Neural cell (in vitro differentiated cells): Measurements from ENCODE around the gene C19orf33.

ENCODE experiments used
- EP300 ChIP-seq: fragments of 450-650 bp; conservative IDR thresholded peaks from 2 replicates; pipeline ENCODE4 v1.6.1; 2014; ENCODE audit warnings: antibody characterized with exemption, mild to moderate bottlenecking, moderate library complexity; ENCODE audit not compliant: poor library complexity, severe bottlenecking
- EZH2 ChIP-seq: fragments of 200-600, 300-800 bp; shearing (Covaris generic), sonication (generic); IDR thresholded peaks from 2 replicates; pipeline ENCODE4 v1.6.1; 2014; ENCODE audit warnings: antibody characterized with exemption, low read length, borderline replicate concordance, mild to moderate bottlenecking; ENCODE audit not compliant: insufficient read depth, poor library complexity, severe bottlenecking
- RAD21 ChIP-seq: fragments of 450-650 bp; conservative IDR thresholded peaks from 2 replicates; pipeline ENCODE4 v1.6.1; 2014; ENCODE audit warnings: antibody characterized with exemption, mild to moderate bottlenecking, moderate library complexity
- TAF1 ChIP-seq: IDR thresholded peaks from 2 replicates; pipeline ENCODE4 v1.6.1; 2012; ENCODE audit warnings: low read depth
- TF ChIP-seq, protein P1 (sequence below): fragments of 450-650 bp; IDR thresholded peaks from 2 replicates; pipeline ENCODE4 v1.5.1; 2014; ENCODE audit warnings: antibody characterized with exemption, mild to moderate bottlenecking, moderate library complexity; ENCODE audit not compliant: poor library complexity, severe bottlenecking
- TF ChIP-seq, protein P2 (sequence below): IDR thresholded peaks from 2 replicates; pipeline ENCODE4 v1.6.1; 2012; ENCODE audit warnings: borderline replicate concordance

DNA sequence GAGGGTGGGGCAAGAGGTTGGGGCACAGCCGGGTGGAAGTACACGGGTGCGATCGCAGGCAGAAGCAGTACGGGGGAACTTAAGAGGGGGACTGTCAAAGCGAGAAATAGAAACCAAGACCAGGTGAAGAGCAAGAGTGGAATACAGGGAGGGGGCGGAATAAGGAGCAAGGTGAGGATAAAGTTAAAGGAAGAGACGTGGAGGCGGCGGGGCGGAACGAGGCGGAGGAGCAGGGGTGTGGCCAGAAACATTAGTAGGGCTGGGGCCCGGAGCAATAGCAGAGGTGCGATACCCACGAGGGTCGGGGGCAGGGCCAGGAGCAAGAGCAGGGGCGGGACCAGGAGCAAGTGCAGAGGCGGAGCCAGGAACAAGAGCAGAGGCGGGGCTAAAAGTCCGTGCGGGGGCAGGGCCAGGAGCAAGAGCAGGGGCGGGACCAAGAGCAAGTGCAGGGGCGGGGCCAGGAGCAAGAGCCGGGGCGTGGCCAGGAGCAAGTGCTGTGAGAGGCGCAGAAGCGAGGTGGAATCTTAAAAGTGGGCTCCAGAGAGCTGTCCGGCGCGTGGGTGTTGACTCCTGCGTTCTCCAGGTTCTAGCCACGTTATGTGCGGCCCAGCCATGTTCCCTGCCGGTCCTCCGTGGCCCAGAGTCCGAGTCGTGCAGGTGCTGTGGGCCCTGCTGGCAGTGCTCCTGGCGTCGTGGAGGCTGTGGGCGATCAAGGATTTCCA lies 32.7 kb downstream of the C19orf33 start:
- TF ChIP-seq, protein P1, sequence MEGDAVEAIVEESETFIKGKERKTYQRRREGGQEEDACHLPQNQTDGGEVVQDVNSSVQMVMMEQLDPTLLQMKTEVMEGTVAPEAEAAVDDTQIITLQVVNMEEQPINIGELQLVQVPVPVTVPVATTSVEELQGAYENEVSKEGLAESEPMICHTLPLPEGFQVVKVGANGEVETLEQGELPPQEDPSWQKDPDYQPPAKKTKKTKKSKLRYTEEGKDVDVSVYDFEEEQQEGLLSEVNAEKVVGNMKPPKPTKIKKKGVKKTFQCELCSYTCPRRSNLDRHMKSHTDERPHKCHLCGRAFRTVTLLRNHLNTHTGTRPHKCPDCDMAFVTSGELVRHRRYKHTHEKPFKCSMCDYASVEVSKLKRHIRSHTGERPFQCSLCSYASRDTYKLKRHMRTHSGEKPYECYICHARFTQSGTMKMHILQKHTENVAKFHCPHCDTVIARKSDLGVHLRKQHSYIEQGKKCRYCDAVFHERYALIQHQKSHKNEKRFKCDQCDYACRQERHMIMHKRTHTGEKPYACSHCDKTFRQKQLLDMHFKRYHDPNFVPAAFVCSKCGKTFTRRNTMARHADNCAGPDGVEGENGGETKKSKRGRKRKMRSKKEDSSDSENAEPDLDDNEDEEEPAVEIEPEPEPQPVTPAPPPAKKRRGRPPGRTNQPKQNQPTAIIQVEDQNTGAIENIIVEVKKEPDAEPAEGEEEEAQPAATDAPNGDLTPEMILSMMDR: no peak
- TF ChIP-seq EP300: peak; percentile 20
- no peak for TF ChIP-seq EZH2
- no peak for TF ChIP-seq RAD21
- TF ChIP-seq TAF1: no peak
- TF ChIP-seq, protein P2, sequence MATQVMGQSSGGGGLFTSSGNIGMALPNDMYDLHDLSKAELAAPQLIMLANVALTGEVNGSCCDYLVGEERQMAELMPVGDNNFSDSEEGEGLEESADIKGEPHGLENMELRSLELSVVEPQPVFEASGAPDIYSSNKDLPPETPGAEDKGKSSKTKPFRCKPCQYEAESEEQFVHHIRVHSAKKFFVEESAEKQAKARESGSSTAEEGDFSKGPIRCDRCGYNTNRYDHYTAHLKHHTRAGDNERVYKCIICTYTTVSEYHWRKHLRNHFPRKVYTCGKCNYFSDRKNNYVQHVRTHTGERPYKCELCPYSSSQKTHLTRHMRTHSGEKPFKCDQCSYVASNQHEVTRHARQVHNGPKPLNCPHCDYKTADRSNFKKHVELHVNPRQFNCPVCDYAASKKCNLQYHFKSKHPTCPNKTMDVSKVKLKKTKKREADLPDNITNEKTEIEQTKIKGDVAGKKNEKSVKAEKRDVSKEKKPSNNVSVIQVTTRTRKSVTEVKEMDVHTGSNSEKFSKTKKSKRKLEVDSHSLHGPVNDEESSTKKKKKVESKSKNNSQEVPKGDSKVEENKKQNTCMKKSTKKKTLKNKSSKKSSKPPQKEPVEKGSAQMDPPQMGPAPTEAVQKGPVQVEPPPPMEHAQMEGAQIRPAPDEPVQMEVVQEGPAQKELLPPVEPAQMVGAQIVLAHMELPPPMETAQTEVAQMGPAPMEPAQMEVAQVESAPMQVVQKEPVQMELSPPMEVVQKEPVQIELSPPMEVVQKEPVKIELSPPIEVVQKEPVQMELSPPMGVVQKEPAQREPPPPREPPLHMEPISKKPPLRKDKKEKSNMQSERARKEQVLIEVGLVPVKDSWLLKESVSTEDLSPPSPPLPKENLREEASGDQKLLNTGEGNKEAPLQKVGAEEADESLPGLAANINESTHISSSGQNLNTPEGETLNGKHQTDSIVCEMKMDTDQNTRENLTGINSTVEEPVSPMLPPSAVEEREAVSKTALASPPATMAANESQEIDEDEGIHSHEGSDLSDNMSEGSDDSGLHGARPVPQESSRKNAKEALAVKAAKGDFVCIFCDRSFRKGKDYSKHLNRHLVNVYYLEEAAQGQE: no peak
